ENCODE measurements around the gene CGB1.

GRCh38 chr19:49004133-49004532 is 32.6 kb downstream of the CGB1 start:
- TF ChIP-seq, protein P1, sequence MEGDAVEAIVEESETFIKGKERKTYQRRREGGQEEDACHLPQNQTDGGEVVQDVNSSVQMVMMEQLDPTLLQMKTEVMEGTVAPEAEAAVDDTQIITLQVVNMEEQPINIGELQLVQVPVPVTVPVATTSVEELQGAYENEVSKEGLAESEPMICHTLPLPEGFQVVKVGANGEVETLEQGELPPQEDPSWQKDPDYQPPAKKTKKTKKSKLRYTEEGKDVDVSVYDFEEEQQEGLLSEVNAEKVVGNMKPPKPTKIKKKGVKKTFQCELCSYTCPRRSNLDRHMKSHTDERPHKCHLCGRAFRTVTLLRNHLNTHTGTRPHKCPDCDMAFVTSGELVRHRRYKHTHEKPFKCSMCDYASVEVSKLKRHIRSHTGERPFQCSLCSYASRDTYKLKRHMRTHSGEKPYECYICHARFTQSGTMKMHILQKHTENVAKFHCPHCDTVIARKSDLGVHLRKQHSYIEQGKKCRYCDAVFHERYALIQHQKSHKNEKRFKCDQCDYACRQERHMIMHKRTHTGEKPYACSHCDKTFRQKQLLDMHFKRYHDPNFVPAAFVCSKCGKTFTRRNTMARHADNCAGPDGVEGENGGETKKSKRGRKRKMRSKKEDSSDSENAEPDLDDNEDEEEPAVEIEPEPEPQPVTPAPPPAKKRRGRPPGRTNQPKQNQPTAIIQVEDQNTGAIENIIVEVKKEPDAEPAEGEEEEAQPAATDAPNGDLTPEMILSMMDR (IDR thresholded peaks at IDR 0.05): no peak
- TF ChIP-seq, protein P2, sequence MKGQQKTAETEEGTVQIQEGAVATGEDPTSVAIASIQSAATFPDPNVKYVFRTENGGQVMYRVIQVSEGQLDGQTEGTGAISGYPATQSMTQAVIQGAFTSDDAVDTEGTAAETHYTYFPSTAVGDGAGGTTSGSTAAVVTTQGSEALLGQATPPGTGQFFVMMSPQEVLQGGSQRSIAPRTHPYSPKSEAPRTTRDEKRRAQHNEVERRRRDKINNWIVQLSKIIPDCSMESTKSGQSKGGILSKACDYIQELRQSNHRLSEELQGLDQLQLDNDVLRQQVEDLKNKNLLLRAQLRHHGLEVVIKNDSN (IDR thresholded peaks at IDR 0.05; ENCODE audit: borderline replicate concordance, low read depth): no peak
- TF ChIP-seq EP300 (IDR thresholded peaks at IDR 0.05; ENCODE audit: borderline replicate concordance in 1 of 2, low read depth in 1 of 2, low read length in 1 of 2): no peak
- TF ChIP-seq YY1 (IDR thresholded peaks at IDR 0.05; ENCODE audit: low read depth): no peak
- TF ChIP-seq RFX5 (IDR thresholded peaks at IDR 0.05; ENCODE audit: low read length): no peak
- TF ChIP-seq PBX3 (IDR thresholded peaks at IDR 0.05): no peak
- no peak for TF ChIP-seq TAF1 (IDR thresholded peaks at IDR 0.05; ENCODE audit: borderline replicate concordance, low read depth, low read length)
- TF ChIP-seq SIN3A (IDR thresholded peaks at IDR 0.05; ENCODE audit: borderline replicate concordance, low read depth, low read length): no peak
- TF ChIP-seq, protein P3, sequence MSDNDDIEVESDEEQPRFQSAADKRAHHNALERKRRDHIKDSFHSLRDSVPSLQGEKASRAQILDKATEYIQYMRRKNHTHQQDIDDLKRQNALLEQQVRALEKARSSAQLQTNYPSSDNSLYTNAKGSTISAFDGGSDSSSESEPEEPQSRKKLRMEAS (IDR thresholded peaks at IDR 0.05; ENCODE audit: low read depth): no peak

All from SK-N-SH (cell line).